ENCODE measurements around the gene DPYSL5. TPM values are rescaled to one million over a fixed set of nuclear protein-coding genes. Genes with fewer than 3 reads are reported as not detected.

Gene DPYSL5
- total RNA-seq, 1 experiment from 2014 or later: not detected

GRCh38 chr2:26913999-26914658 is 66.2 kb downstream of the DPYSL5 start:
- H3K9me3 Mint-ChIP-seq (ENCODE audit: low read depth, unreplicated experiment): no peaks in the 10 kb centered on the region
- no TSS peak for BruUV-seq (replicated peaks)
- intact Hi-C loops (cut with micrococcal nuclease; ENCODE audit: unreplicated experiment): no loop called here
- no peaks in the 10 kb centered on the region for H3K4me1 Mint-ChIP-seq (ENCODE audit: low read depth, unreplicated experiment)
- no peaks in the 10 kb centered on the region for H3K36me3 Mint-ChIP-seq (ENCODE audit: insufficient read depth, unreplicated experiment)
- H3K4me3 Mint-ChIP-seq (ENCODE audit: low read depth, unreplicated experiment): no peak overlapping the region
- CTCF ChIA-PET: no interaction called here
- TF ChIP-seq CTCF (IDR thresholded peaks at IDR 0.05; ENCODE audit: unreplicated experiment): no peak
- no peak overlapping the region for H3K27ac Mint-ChIP-seq (ENCODE audit: unreplicated experiment)
- H3K27me3 Mint-ChIP-seq (ENCODE audit: unreplicated experiment): peaks cover 49% of the 10 kb centered on the region
- no peak for DNase-seq

DNA sequence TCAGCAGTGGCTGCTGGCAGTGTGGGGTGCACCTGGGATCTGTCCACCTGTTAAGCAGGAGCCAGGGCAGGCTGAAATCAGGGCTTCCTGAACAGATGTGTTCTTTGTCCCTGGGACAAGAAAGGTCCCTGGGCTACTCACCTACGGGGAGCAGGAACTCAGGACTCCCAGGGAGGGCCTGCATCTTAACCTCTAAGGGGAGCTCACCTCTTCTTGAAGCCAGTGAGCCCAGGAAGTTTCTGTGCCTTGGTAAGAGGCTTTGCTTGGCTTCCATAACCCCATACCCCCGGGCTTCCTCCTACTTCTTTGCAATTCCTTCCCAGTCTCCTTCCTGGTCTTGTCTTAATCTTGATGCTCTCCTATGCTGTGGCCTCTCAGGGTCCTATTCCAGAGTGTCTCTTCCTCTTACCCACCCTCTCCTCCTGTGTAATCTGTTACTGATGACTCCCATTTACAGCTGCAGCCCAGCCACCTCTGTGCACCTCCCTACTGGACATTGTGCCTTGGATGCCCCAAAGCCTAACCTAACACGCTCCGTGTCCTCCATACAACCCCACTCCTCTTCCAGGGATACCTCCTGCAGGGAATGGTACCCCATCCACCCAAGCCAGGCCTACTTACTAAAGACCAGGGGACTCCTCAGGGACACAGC is 66.9 kb downstream of the DPYSL5 start:
- Mint-ChIP-seq H3K27ac (ENCODE audit: unreplicated experiment) (no peak overlapping the region), H3K27me3 (ENCODE audit: unreplicated experiment) (peaks cover 45% of the 10 kb centered on the region), H3K36me3 (ENCODE audit: insufficient read depth, unreplicated experiment) (no peaks in the 10 kb centered on the region), H3K9me3 (ENCODE audit: low read depth, unreplicated experiment) (no peaks in the 10 kb centered on the region), H3K4me1 (ENCODE audit: low read depth, unreplicated experiment) (no peaks in the 10 kb centered on the region), H3K4me3 (ENCODE audit: low read depth, unreplicated experiment) (no peak overlapping the region)
- BruUV-seq (replicated peaks): no TSS peak
- no peak for TF ChIP-seq CTCF (IDR thresholded peaks at IDR 0.05; ENCODE audit: unreplicated experiment)
- no peak for DNase-seq
- CTCF ChIA-PET: no interaction called here
- intact Hi-C loops (cut with micrococcal nuclease; ENCODE audit: unreplicated experiment): no loop called here

- H3K4me1 Mint-ChIP-seq (ENCODE audit: low read depth, unreplicated experiment): no peaks in the 10 kb centered on the region
- TF ChIP-seq CTCF (IDR thresholded peaks at IDR 0.05; ENCODE audit: unreplicated experiment): no peak
- no peaks in the 10 kb centered on the region for H3K36me3 Mint-ChIP-seq (ENCODE audit: insufficient read depth, unreplicated experiment)
- no peak overlapping the region for H3K27ac Mint-ChIP-seq (ENCODE audit: unreplicated experiment)
- H3K27me3 Mint-ChIP-seq (ENCODE audit: unreplicated experiment): peaks cover 39% of the 10 kb centered on the region
- no TSS peak for BruUV-seq (replicated peaks)
- H3K9me3 Mint-ChIP-seq (ENCODE audit: low read depth, unreplicated experiment): no peaks in the 10 kb centered on the region
- intact Hi-C loops (cut with micrococcal nuclease; ENCODE audit: unreplicated experiment): no loop called here
- CTCF ChIA-PET: no interaction called here
- no peak for DNase-seq
- no peak overlapping the region for H3K4me3 Mint-ChIP-seq (ENCODE audit: low read depth, unreplicated experiment)
Observed at GRCh38 chr2:26915316-26915715, 67.4 kb downstream of the DPYSL5 start.

GRCh38 chr2:26916128-26916692 is 68.3 kb downstream of the DPYSL5 start:
- Mint-ChIP-seq H3K9me3 (ENCODE audit: low read depth, unreplicated experiment) (no peaks in the 10 kb centered on the region), H3K27ac (ENCODE audit: unreplicated experiment) (no peak overlapping the region), H3K36me3 (ENCODE audit: insufficient read depth, unreplicated experiment) (no peaks in the 10 kb centered on the region), H3K4me3 (ENCODE audit: low read depth, unreplicated experiment) (no peak overlapping the region), H3K4me1 (ENCODE audit: low read depth, unreplicated experiment) (no peaks in the 10 kb centered on the region), H3K27me3 (ENCODE audit: unreplicated experiment) (peaks cover 31% of the 10 kb centered on the region)
- BruUV-seq (replicated peaks): no TSS peak
- CTCF ChIA-PET: interaction anchor here (1.4 kb wide), 1 partner anchor 70 kb away, joined by 5 read pairs; no protein-coding TSS in a partner anchor
- DNase-seq: no peak
- no peak for TF ChIP-seq CTCF (IDR thresholded peaks at IDR 0.05; ENCODE audit: unreplicated experiment)
- intact Hi-C loops (cut with micrococcal nuclease; ENCODE audit: unreplicated experiment): no loop called here

Measured in Calu3 (cell line).